Measurements from ENCODE around the gene ERN1.

ERN1 gene

GRCh38 chr17:64039106-64039400, 90.9 kb downstream of the ERN1 start:
- Histone ChIP-seq H3K9ac (ENCODE audit: low read length in 2 of 2) (no peak overlapping the region), H3K36me3 (ENCODE audit: control insufficient read depth in 2 of 2, insufficient read depth in 2 of 2, low read length in 2 of 2) (peaks cover 7 to 24% of the 10 kb centered on the region in 2 donors), H3K9me3 (ENCODE audit: control insufficient read depth in 2 of 2, low read length in 2 of 2) (no peaks in the 10 kb centered on the region), H3K4me3 (ENCODE audit: low read length in 2 of 2) (no peak overlapping the region), H3K27ac (ENCODE audit: low read length) (no peak overlapping the region), H3K4me1 (ENCODE audit: control insufficient read depth, insufficient read depth, low read length) (no peaks in the 10 kb centered on the region), H3K27me3 (ENCODE audit: control insufficient read depth in 1 of 2, insufficient read depth in 2 of 2, low read length in 2 of 2) (no peaks in the 10 kb centered on the region)

GRCh38 chr17:64038331-64039105, 91.4 kb downstream of the ERN1 start:
- H3K27ac ChIP-seq (ENCODE audit: low read length): no peak overlapping the region
- H3K9me3 ChIP-seq (ENCODE audit: control insufficient read depth in 2 of 2, low read length in 2 of 2): no peaks in the 10 kb centered on the region
- H3K36me3 ChIP-seq (ENCODE audit: control insufficient read depth in 2 of 2, insufficient read depth in 2 of 2, low read length in 2 of 2): peaks cover 3 to 19% of the 10 kb centered on the region in 2 donors
- no peak overlapping the region for H3K4me3 ChIP-seq (ENCODE audit: low read length in 2 of 2)
- H3K9ac ChIP-seq (ENCODE audit: low read length in 2 of 2): no peak overlapping the region
- H3K4me1 ChIP-seq (ENCODE audit: control insufficient read depth, insufficient read depth, low read length): no peaks in the 10 kb centered on the region
- no peaks in the 10 kb centered on the region for H3K27me3 ChIP-seq (ENCODE audit: control insufficient read depth in 1 of 2, insufficient read depth in 2 of 2, low read length in 2 of 2)

- H3K4me1 ChIP-seq (ENCODE audit: control insufficient read depth, insufficient read depth, low read length): no peaks in the 10 kb centered on the region
- H3K27me3 ChIP-seq (ENCODE audit: control insufficient read depth in 1 of 2, insufficient read depth in 2 of 2, low read length in 2 of 2): no peaks in the 10 kb centered on the region
- no peaks in the 10 kb centered on the region for H3K9me3 ChIP-seq (ENCODE audit: control insufficient read depth in 2 of 2, low read length in 2 of 2)
- H3K9ac ChIP-seq (ENCODE audit: low read length in 2 of 2): no peak overlapping the region
- H3K27ac ChIP-seq (ENCODE audit: low read length): no peak overlapping the region
- no peak overlapping the region for H3K4me3 ChIP-seq (ENCODE audit: low read length in 2 of 2)
- H3K36me3 ChIP-seq (ENCODE audit: control insufficient read depth in 2 of 2, insufficient read depth in 2 of 2, low read length in 2 of 2): peaks cover 0 to 14% of the 10 kb centered on the region in 2 donors
Observed at GRCh38 chr17:64037802-64038201, 92.1 kb downstream of the ERN1 start.

GRCh38 chr17:64037180-64037579, 92.8 kb downstream of the ERN1 start:
- Histone ChIP-seq H3K4me1 (ENCODE audit: control insufficient read depth, insufficient read depth, low read length) (no peaks in the 10 kb centered on the region), H3K27ac (ENCODE audit: low read length) (no peak overlapping the region), H3K36me3 (ENCODE audit: control insufficient read depth in 2 of 2, insufficient read depth in 2 of 2, low read length in 2 of 2) (peaks cover 0 to 10% of the 10 kb centered on the region in 2 donors), H3K9ac (ENCODE audit: low read length in 2 of 2) (no peak overlapping the region), H3K9me3 (ENCODE audit: control insufficient read depth in 2 of 2, low read length in 2 of 2) (no peaks in the 10 kb centered on the region), H3K27me3 (ENCODE audit: control insufficient read depth in 1 of 2, insufficient read depth in 2 of 2, low read length in 2 of 2) (no peaks in the 10 kb centered on the region), H3K4me3 (ENCODE audit: low read length in 2 of 2) (no peak overlapping the region)

- H3K27ac ChIP-seq (ENCODE audit: low read length): no peak overlapping the region
- no peaks in the 10 kb centered on the region for H3K27me3 ChIP-seq (ENCODE audit: control insufficient read depth in 1 of 2, insufficient read depth in 2 of 2, low read length in 2 of 2)
- no peaks in the 10 kb centered on the region for H3K9me3 ChIP-seq (ENCODE audit: control insufficient read depth in 2 of 2, low read length in 2 of 2)
- no peak overlapping the region for H3K4me3 ChIP-seq (ENCODE audit: low read length in 2 of 2)
- H3K36me3 ChIP-seq (ENCODE audit: control insufficient read depth in 2 of 2, insufficient read depth in 2 of 2, low read length in 2 of 2): peaks cover 0 to 5% of the 10 kb centered on the region in 2 donors
- no peaks in the 10 kb centered on the region for H3K4me1 ChIP-seq (ENCODE audit: control insufficient read depth, insufficient read depth, low read length)
- no peak overlapping the region for H3K9ac ChIP-seq (ENCODE audit: low read length in 2 of 2)
Observed at GRCh38 chr17:64036198-64036922, 93.6 kb downstream of the ERN1 start.

GRCh38 chr17:64032081-64032480, 97.9 kb downstream of the ERN1 start:
- no peak overlapping the region for H3K9ac ChIP-seq (ENCODE audit: low read length in 2 of 2)
- H3K4me3 ChIP-seq (ENCODE audit: low read length in 2 of 2): no peak overlapping the region
- no peaks in the 10 kb centered on the region for H3K27me3 ChIP-seq (ENCODE audit: control insufficient read depth in 1 of 2, insufficient read depth in 2 of 2, low read length in 2 of 2)
- H3K9me3 ChIP-seq (ENCODE audit: control insufficient read depth in 2 of 2, low read length in 2 of 2): no peaks in the 10 kb centered on the region
- no peaks in the 10 kb centered on the region for H3K36me3 ChIP-seq (ENCODE audit: control insufficient read depth in 2 of 2, insufficient read depth in 2 of 2, low read length in 2 of 2)
- no peak overlapping the region for H3K27ac ChIP-seq (ENCODE audit: low read length)
- no peaks in the 10 kb centered on the region for H3K4me1 ChIP-seq (ENCODE audit: control insufficient read depth, insufficient read depth, low read length)

- Histone ChIP-seq H3K4me3 (ENCODE audit: low read length in 2 of 2) (no peak overlapping the region), H3K36me3 (ENCODE audit: control insufficient read depth in 2 of 2, insufficient read depth in 2 of 2, low read length in 2 of 2) (no peaks in the 10 kb centered on the region), H3K27me3 (ENCODE audit: control insufficient read depth in 1 of 2, insufficient read depth in 2 of 2, low read length in 2 of 2) (peaks cover 4% of the 10 kb centered on the region in 2 donors), H3K9me3 (ENCODE audit: control insufficient read depth in 2 of 2, low read length in 2 of 2) (no peaks in the 10 kb centered on the region), H3K9ac (ENCODE audit: low read length in 2 of 2) (no peak overlapping the region), H3K4me1 (ENCODE audit: control insufficient read depth, insufficient read depth, low read length) (no peaks in the 10 kb centered on the region), H3K27ac (ENCODE audit: low read length) (no peak overlapping the region)
Observed at GRCh38 chr17:64028874-64029464, 101.0 kb downstream of the ERN1 start.

GRCh38 chr17:64025732-64026294, 104.1 kb downstream of the ERN1 start:
- peak overlapping the region; percentile 49 to 61 for H3K4me3 ChIP-seq (ENCODE audit: low read length in 2 of 2)
- no peak overlapping the region for H3K9ac ChIP-seq (ENCODE audit: low read length in 2 of 2)
- no peak overlapping the region for H3K27ac ChIP-seq (ENCODE audit: low read length)
- H3K36me3 ChIP-seq (ENCODE audit: control insufficient read depth in 2 of 2, insufficient read depth in 2 of 2, low read length in 2 of 2): no peaks in the 10 kb centered on the region
- H3K27me3 ChIP-seq (ENCODE audit: control insufficient read depth in 1 of 2, insufficient read depth in 2 of 2, low read length in 2 of 2): peaks cover 4% of the 10 kb centered on the region in 2 donors
- H3K4me1 ChIP-seq (ENCODE audit: control insufficient read depth, insufficient read depth, low read length): no peaks in the 10 kb centered on the region
- H3K9me3 ChIP-seq (ENCODE audit: control insufficient read depth in 2 of 2, low read length in 2 of 2): no peaks in the 10 kb centered on the region

- Histone ChIP-seq H3K9me3 (ENCODE audit: control insufficient read depth in 2 of 2, low read length in 2 of 2) (no peaks in the 10 kb centered on the region), H3K27me3 (ENCODE audit: control insufficient read depth in 1 of 2, insufficient read depth in 2 of 2, low read length in 2 of 2) (peaks cover 4% of the 10 kb centered on the region in 2 donors), H3K4me3 (ENCODE audit: low read length in 2 of 2) (peak overlapping the region; percentile 49 to 61), H3K9ac (ENCODE audit: low read length in 2 of 2) (no peak overlapping the region), H3K27ac (ENCODE audit: low read length) (no peak overlapping the region), H3K36me3 (ENCODE audit: control insufficient read depth in 2 of 2, insufficient read depth in 2 of 2, low read length in 2 of 2) (no peaks in the 10 kb centered on the region), H3K4me1 (ENCODE audit: control insufficient read depth, insufficient read depth, low read length) (no peaks in the 10 kb centered on the region)
Observed at GRCh38 chr17:64024781-64025731, 104.9 kb downstream of the ERN1 start.

- no peaks in the 10 kb centered on the region for H3K4me1 ChIP-seq (ENCODE audit: control insufficient read depth, insufficient read depth, low read length)
- H3K36me3 ChIP-seq (ENCODE audit: control insufficient read depth in 2 of 2, insufficient read depth in 2 of 2, low read length in 2 of 2): no peaks in the 10 kb centered on the region
- no peak overlapping the region for H3K27ac ChIP-seq (ENCODE audit: low read length)
- H3K9me3 ChIP-seq (ENCODE audit: control insufficient read depth in 2 of 2, low read length in 2 of 2): no peaks in the 10 kb centered on the region
- H3K4me3 ChIP-seq (ENCODE audit: low read length in 2 of 2): no peak overlapping the region
- H3K9ac ChIP-seq (ENCODE audit: low read length in 2 of 2): no peak overlapping the region
- H3K27me3 ChIP-seq (ENCODE audit: control insufficient read depth in 1 of 2, insufficient read depth in 2 of 2, low read length in 2 of 2): peaks cover 4% of the 10 kb centered on the region in 2 donors
Observed at GRCh38 chr17:64024215-64024654, 105.7 kb downstream of the ERN1 start.

Measured in stomach smooth muscle (tissue), 2 donors.